H1 (cell line): ENCODE measurements around the gene AAK1. TPM values are rescaled to one million over a fixed set of nuclear protein-coding genes. Genes with fewer than 3 reads are reported as not detected.

ENCODE experiments used
- FOSL1 ChIP-seq: IDR thresholded peaks from 2 replicates; pipeline ENCODE4 v1.6.1; 2011; ENCODE audit warnings: mild to moderate bottlenecking, low read depth, low read length, moderate library complexity; ENCODE audit not compliant: insufficient read depth
- JUN ChIP-seq: IDR thresholded peaks from 2 replicates; pipeline ENCODE4 v1.6.1; 2011; ENCODE audit warnings: low read depth, mild to moderate bottlenecking, improper control_type of control experiment, low read length
- NANOG ChIP-seq: IDR thresholded peaks from 2 replicates; pipeline ENCODE4 v1.6.1; 2011; ENCODE audit warnings: low read length, low read depth, mild to moderate bottlenecking, inconsistent platforms; ENCODE audit not compliant: insufficient read depth, poor library complexity, severe bottlenecking
- TAF7 ChIP-seq: optimal IDR thresholded peaks from 2 replicates; pipeline ENCODE3; 2011; ENCODE audit warnings: low read depth, mild to moderate bottlenecking, inconsistent platforms, low read length, moderate library complexity, borderline replicate concordance
- polyA plus RNA-seq, 7 experiments: library from polyadenylated mRNA; depleted of rRNA in 3 of 7; stranded (reverse) in 5 of 7; unstranded in 2 of 7; fragments of >200 nt in 5 of 7; fragments of 200-250 nt in 2 of 7; gene quantifications; 1 replicate in 5 of 7; 2 replicates in 1 of 7; 4 replicates in 1 of 7; pipeline versions ENCODE4 v1.2.1 to v1.2.3, GENCODE V29; 2011 to 2013; ENCODE audit warnings: missing spikeins in 2 of 7, mixed read lengths in 2 of 7
- total RNA-seq: library from RNA; stranded (reverse); fragmentation: NEBNext Ultra II Directional; extraction: Animal tissue kit (Norgen Biotek cat#: 25700); gene quantifications from 2 replicates; pipeline ENCODE4 v1.2.1, GENCODE V29; 2021
- TF ChIP-seq, protein P1 (sequence below): IDR thresholded peaks from 2 replicates; pipeline ENCODE4 v1.6.1; 2012; ENCODE audit warnings: inconsistent platforms

The AAK1 gene
- total and polyA plus RNA-seq, 2 of the 8 experiments (the other 6 are each of a cell fraction or from before 2014, with no cell fraction given): 10.0 to 40.5 TPM

DNA sequence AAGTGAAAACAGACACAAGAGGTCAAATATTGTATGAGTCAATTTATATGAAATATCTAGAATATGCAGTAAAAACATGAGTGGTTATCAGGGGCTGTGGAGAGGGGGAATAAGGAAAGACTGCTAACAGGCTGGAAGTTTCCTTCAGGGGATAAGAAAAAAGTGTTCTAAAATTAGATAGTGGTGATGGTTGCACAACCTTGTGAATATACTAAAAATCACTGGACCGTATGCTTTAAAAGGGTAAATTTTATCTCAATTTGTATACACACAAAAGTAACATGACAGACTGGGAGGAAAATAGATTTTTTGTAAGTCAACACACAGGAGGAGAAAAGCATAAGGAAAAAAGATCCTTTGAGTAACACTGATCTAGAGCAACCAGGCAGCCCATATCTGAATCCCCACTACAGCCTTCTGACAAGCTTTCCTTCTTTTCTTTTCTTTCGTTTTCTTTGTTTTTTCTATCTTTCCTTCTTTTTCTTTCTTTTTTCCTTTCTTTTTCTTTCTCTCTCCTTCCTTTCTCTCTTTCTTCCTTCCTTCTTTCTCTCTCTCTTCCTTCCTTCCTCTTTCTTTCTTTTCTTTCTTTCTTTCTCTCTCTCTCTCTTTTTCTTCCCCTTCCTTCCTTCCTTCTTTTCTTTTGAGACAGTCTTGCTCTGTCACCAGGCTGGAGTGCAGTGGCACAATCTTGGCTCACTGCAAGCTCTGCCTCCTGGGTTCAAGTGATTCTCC is 95.4 kb downstream of the AAK1 start (continued):
- TF ChIP-seq NANOG: no peak
- TF ChIP-seq JUN: no peak
- TF ChIP-seq FOSL1: no peak
- TF ChIP-seq, protein P1, sequence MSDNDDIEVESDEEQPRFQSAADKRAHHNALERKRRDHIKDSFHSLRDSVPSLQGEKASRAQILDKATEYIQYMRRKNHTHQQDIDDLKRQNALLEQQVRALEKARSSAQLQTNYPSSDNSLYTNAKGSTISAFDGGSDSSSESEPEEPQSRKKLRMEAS: no peak
- no peak for TF ChIP-seq TAF7
